Activated naive CD4-positive, alpha-beta T cell treated with anti-CD3 and anti-CD28 coated beads, Interleukin-2, amount 10 ng/mL, durations not matched to agents 7 days and 5 days (primary cell): ENCODE measurements around the gene ITLN1.

Source experiments
- CTCF ChIA-PET: fragments of 350-600 bp; sonication (Branson Sonifier 250); formaldehyde crosslinking; loops from one replicate; lab custom pipeline; 2021; ENCODE audit warnings: antibody characterized with exemption; lab: Charles Lee
- DNase-seq: peaks from one replicate; pipeline ENCODE4 v3.0.0-alpha.2; 2020
- H3K27ac Mint-ChIP-seq: one replicate; pipeline ENCODE4 v1.8.0; 2021; ENCODE audit warnings: mild to moderate bottlenecking, moderate library complexity, mixed read lengths
- H3K27me3 Mint-ChIP-seq: one replicate; pipeline ENCODE4 v1.8.0; 2021; ENCODE audit warnings: mild to moderate bottlenecking, mixed read lengths
- H3K36me3 Mint-ChIP-seq: one replicate; pipeline ENCODE4 v1.8.0; 2021; ENCODE audit warnings: mixed read lengths
- H3K4me1 Mint-ChIP-seq: one replicate; pipeline ENCODE4 v1.8.0; 2021; ENCODE audit warnings: mixed read lengths
- H3K4me3 Mint-ChIP-seq: one replicate; pipeline ENCODE4 v1.8.0; 2021; ENCODE audit warnings: mild to moderate bottlenecking, moderate library complexity, mixed read lengths
- H3K9me3 Mint-ChIP-seq: one replicate; pipeline ENCODE4 v1.8.0; 2021; ENCODE audit warnings: mixed read lengths

Gene ITLN1

DNA sequence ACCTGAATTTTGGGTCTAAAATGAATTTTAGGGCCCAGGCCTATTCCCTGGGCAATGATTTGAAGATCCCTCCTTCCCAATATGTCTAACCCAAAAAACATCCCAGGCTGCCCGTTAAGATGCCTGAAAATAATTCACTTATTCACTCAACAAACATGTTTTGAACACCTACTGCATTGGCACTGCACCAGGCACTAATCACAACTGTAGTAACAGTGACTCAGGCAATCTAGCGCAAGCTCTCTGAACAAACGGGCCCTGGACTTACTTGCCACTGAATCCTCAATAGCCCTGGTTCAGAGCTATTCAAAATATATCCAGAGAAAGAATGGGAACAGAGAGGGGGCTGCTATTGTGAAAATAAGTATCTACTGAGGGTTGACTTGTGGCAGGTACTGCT lies 26.5 kb downstream of the ITLN1 start:
- Mint-ChIP-seq H3K4me3 (no peak overlapping the region), H3K9me3 (no peaks in the 10 kb centered on the region), H3K27me3 (peaks cover 18% of the 10 kb centered on the region), H3K27ac (no peak overlapping the region), H3K4me1 (peaks cover 11% of the 10 kb centered on the region), H3K36me3 (no peaks in the 10 kb centered on the region)
- DNase-seq: no peak
- CTCF ChIA-PET: interaction anchor here (1.0 to 1.1 kb wide), 3 partner anchors 15 to 24 kb away, joined by 3 to 4 read pairs (median 4); no protein-coding TSS in a partner anchor

DNA sequence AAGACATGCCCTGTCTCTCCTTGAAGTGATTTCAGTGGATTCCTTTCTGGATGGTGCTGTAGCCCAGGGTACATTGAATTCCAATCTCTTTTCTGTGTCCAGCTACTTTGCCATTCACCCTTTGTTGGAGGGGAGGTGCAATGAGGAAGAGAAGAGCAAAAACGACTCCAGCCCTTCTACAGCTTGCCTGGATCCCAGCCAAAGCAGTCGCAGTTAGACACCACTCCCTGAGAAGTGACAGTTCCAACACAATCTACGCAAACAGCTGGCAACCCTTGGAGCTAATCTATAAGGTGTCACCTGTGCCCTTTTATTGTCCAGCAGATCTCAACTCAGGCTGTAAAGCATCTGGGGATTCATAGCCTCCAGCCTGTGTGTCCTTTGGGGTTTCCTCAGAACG lies 26.9 kb downstream of the ITLN1 start:
- DNase-seq: no peak
- H3K9me3 Mint-ChIP-seq: no peaks in the 10 kb centered on the region
- H3K36me3 Mint-ChIP-seq: no peaks in the 10 kb centered on the region
- no peak overlapping the region for H3K4me3 Mint-ChIP-seq
- peaks cover 18% of the 10 kb centered on the region for H3K27me3 Mint-ChIP-seq
- H3K27ac Mint-ChIP-seq: no peak overlapping the region
- CTCF ChIA-PET: interaction anchor here (1.1 kb wide), 2 partner anchors 16 to 19 kb away, joined by 3 to 4 read pairs; no protein-coding TSS in a partner anchor
- peaks cover 11% of the 10 kb centered on the region for H3K4me1 Mint-ChIP-seq

DNA sequence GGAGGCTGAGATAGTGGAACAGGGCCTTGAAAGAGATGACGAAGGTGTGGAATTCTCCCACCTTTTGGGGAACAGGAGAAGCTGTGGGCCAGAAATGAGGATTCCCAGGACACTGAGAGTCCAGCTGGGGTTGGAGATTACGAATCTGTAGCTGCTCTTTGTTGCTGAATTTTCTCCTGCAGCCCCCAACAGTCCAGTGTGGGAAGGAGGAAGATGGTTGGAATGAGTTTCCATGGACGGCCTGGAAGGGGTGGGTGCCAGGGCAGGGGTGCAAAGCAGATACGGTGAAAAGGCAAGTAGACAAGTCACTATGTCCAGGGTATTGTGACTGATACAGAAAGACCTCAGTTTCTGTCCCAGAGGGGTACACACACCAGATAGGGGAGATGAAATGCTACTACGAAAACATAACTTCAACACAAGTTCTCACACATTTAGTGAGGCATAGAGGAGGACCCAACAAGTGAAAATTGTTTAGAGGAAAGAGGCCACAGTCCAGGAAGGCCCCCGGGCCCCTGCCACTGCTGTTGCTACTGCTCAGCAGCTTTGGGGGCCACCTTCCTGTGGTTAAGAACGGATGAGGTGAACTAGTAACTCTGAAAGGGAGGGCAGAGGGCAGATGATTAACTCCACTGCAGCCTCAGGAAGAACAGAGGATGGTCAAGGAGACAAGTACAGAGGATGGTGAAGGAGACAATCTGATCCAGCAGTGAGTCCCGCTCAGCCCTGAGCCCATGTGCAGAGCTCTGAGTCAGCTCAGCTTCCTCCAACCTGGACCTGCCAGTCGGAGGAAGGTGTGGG lies 29.6 kb downstream of the ITLN1 start:
- no peaks in the 10 kb centered on the region for H3K9me3 Mint-ChIP-seq
- H3K4me3 Mint-ChIP-seq: no peak overlapping the region
- no peak overlapping the region for H3K27ac Mint-ChIP-seq
- H3K4me1 Mint-ChIP-seq: no peaks in the 10 kb centered on the region
- DNase-seq: no peak
- H3K27me3 Mint-ChIP-seq: peaks cover 4% of the 10 kb centered on the region
- H3K36me3 Mint-ChIP-seq: no peaks in the 10 kb centered on the region
- CTCF ChIA-PET: interaction anchor here (0.5 to 1.2 kb wide), 3 partner anchors 19 to 129 kb away, joined by 3 read pairs; no protein-coding TSS in a partner anchor

DNA sequence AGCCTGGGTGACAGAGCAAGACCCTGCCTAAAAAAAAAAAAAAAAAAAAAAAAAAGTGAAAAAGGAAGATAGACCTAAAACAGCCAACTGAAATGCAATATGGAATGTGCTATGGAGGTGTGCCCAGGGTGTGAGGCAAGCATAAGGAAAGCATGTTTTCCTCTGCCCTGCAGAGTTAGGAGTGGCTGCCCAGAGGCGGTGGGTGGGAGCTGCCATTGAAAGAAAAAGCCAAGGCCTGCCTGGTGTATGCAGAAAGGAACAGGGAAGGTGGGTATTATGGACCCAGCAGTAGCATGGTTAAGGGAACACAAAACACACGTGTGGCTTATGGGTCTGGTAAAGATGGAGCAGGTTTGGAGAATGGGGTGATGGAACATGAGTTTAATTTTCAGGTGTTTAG lies 31.2 kb downstream of the ITLN1 start:
- no peaks in the 10 kb centered on the region for H3K9me3 Mint-ChIP-seq
- no peak overlapping the region for H3K4me3 Mint-ChIP-seq
- CTCF ChIA-PET: interaction anchor here (0.7 to 1.4 kb wide), 3 partner anchors 17 to 98 kb away, joined by 3 to 6 read pairs (median 3); no protein-coding TSS in a partner anchor
- H3K4me1 Mint-ChIP-seq: no peaks in the 10 kb centered on the region
- peaks cover 12% of the 10 kb centered on the region for H3K27me3 Mint-ChIP-seq
- H3K36me3 Mint-ChIP-seq: no peaks in the 10 kb centered on the region
- H3K27ac Mint-ChIP-seq: no peak overlapping the region
- DNase-seq: no peak

DNA sequence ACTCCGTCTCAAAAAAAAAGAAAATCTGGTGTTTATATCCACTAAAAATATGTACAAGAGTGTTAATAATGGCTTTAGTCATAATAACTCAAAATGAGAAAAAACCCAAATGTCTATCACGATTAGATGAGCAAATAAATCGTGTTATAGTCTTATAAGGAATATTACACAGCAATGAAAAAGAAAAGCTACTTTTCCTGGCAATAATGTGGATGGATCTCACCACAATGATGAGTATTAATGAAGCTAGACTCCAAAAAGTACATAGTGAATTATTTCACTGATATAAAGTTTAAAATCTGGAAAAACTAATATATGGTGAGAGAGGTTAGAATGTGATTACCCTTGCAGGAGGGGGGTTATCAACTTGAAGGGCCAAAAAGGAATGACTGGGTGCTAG lies 32.0 kb downstream of the ITLN1 start:
- no peak overlapping the region for H3K4me3 Mint-ChIP-seq
- H3K36me3 Mint-ChIP-seq: no peaks in the 10 kb centered on the region
- H3K9me3 Mint-ChIP-seq: no peaks in the 10 kb centered on the region
- no peak overlapping the region for H3K27ac Mint-ChIP-seq
- CTCF ChIA-PET: interaction anchor here (0.7 to 1.4 kb wide), 3 partner anchors 16 to 99 kb away, joined by 3 to 6 read pairs (median 3); no protein-coding TSS in a partner anchor
- no peak for DNase-seq
- peaks cover 19% of the 10 kb centered on the region for H3K27me3 Mint-ChIP-seq
- no peaks in the 10 kb centered on the region for H3K4me1 Mint-ChIP-seq

DNA sequence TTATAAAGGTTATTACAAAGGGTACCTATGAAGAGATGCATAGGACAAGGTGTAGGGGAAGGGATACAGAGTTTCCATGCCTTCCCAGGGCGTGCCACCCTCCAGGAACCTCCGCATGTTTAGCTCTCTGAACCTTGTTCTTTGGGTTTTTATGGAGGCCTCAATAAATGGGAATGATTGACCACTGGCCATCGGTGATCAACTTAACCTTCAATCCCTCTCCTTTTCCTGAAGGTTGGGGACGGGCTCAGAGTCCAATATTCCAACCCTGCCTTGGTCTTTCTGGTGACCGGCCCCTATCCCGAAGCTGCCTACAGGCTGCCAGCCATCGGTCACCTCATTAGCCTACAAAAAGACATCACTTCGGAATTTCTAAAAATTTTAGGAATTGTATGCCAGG lies 34.0 kb downstream of the ITLN1 start:
- CTCF ChIA-PET: interaction anchor here (0.8 to 1.2 kb wide), 4 partner anchors 13 to 101 kb away, joined by 3 to 5 read pairs (median 4); no protein-coding TSS in a partner anchor

DNA sequence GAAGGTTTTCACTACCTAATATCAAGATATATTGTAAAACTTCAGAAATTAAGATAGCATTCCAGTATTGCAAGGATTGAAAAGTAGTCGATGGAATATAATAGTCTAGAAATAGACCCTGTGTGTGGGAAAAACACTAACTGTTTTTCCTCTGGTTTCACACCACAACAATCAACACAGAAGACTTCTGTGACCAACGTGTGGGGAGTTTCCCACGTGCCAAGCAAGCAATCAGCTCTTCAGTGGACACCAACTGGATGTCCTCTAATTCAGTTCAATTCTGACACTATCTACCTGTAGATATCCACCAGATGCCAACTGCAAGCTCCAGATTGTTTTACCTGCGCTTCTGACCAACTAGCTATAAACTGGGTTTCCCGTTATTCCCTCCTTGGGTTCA lies 34.4 kb downstream of the ITLN1 start:
- no peak overlapping the region for H3K27ac Mint-ChIP-seq
- no peaks in the 10 kb centered on the region for H3K36me3 Mint-ChIP-seq
- no peaks in the 10 kb centered on the region for H3K4me1 Mint-ChIP-seq
- H3K4me3 Mint-ChIP-seq: no peak overlapping the region
- peaks cover 29% of the 10 kb centered on the region for H3K27me3 Mint-ChIP-seq
- CTCF ChIA-PET: interaction anchor here (0.8 to 1.2 kb wide), 4 partner anchors 12 to 101 kb away, joined by 3 to 5 read pairs (median 4); no protein-coding TSS in a partner anchor
- no peaks in the 10 kb centered on the region for H3K9me3 Mint-ChIP-seq
- no peak for DNase-seq

More for the DNA sequence above, 34.0 kb downstream of the ITLN1 start:
- peaks cover 29% of the 10 kb centered on the region for H3K27me3 Mint-ChIP-seq
- H3K4me3 Mint-ChIP-seq: no peak overlapping the region
- H3K9me3 Mint-ChIP-seq: no peaks in the 10 kb centered on the region
- H3K27ac Mint-ChIP-seq: no peak overlapping the region
- no peaks in the 10 kb centered on the region for H3K36me3 Mint-ChIP-seq
- no peaks in the 10 kb centered on the region for H3K4me1 Mint-ChIP-seq
- no peak for DNase-seq

DNA sequence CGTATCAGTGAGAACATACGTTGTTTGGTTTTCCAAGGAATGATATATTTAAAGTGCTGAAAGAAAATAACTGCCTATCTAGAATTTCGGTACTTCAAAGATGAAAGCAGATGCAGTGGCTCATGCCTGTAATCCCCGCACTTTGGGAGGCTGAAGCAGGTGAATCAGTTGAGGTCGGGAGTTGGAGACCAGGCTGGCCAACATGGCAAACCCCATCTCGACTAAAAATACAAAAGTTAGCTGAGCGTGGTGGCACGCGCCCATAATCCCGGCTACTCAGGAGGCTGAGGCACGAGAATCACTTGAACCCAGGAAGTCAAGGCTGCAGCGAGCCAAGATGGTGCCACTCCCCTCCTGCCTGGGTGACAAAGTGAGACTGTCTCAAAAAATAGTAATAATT lies 38.7 kb downstream of the ITLN1 start:
- H3K9me3 Mint-ChIP-seq: no peaks in the 10 kb centered on the region
- DNase-seq: no peak
- no peak overlapping the region for H3K27ac Mint-ChIP-seq
- CTCF ChIA-PET: interaction anchor here (1.8 kb wide), 1 partner anchor 31 kb away, joined by 5 read pairs; no protein-coding TSS in a partner anchor
- H3K27me3 Mint-ChIP-seq: peaks cover 37% of the 10 kb centered on the region
- H3K36me3 Mint-ChIP-seq: no peaks in the 10 kb centered on the region
- H3K4me3 Mint-ChIP-seq: no peak overlapping the region
- peaks cover 13% of the 10 kb centered on the region for H3K4me1 Mint-ChIP-seq

DNA sequence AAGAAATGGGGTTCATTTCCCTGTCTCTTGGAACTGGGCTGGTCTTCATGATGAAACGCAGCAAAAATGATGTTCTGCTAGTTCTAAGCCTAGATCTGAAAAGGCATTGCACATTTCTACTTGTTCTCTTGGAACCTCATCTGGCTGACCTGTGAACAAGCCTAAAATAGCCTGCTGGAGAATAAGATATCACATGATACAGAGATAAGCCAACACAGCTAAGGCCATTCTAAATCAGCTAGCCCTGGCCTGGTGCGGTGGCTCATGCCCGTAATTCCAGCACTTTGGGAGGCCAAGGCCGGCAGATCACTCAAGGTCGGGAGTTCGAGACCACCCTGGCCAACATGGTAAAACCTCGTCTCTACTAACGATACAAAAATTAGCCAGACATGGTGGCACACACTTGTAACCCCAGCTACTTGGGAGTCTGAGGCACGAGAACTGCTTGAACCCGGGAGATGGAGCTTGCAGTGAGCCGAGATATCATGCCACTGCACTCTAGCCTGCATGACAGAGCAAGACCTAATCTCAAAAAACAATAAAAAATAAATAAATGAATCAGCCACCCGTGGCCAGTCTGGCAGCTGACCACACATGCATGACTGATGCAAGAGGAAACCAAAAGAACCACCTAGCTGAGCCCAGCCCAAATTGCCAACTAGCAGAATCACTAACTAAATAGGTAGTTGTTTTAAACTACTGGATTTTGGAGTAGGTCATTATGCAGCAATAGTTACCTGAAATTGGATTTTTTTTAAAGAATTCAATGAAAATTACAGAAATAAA lies 40.3 kb downstream of the ITLN1 start:
- Mint-ChIP-seq H3K4me1 (peaks cover 16% of the 10 kb centered on the region), H3K36me3 (no peaks in the 10 kb centered on the region), H3K27ac (no peak overlapping the region), H3K9me3 (no peaks in the 10 kb centered on the region), H3K27me3 (peaks cover 40% of the 10 kb centered on the region), H3K4me3 (no peak overlapping the region)
- CTCF ChIA-PET: interaction anchor here (1.0 kb wide), 1 partner anchor 107 kb away, joined by 3 read pairs; no protein-coding TSS in a partner anchor
- DNase-seq: no peak

DNA sequence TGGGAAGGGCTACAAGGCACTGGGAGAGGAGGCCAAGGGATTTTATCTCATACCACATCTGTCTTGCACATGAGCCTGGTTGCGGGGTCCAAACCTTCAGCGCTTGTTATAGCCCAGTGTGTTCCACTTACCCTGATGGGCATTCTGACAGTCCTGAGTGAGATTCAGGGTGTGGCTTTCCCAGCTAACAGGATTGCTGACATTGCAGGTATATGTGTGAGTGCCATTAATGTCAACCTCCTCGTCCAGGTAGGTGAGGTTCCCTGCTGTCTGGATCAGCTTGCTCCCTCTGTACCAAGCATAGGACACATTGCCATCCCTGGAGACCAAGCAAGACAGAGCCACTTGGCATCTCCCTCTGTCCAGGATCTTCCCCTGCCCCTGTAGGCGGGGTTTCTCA lies 43.9 kb downstream of the ITLN1 start:
- Mint-ChIP-seq H3K4me1 (peaks cover 50% of the 10 kb centered on the region), H3K9me3 (no peaks in the 10 kb centered on the region), H3K27me3 (peaks cover 16% of the 10 kb centered on the region), H3K27ac (no peak overlapping the region), H3K4me3 (no peak overlapping the region), H3K36me3 (no peaks in the 10 kb centered on the region)
- DNase-seq: no peak
- CTCF ChIA-PET: interaction anchor here (0.6 to 3.6 kb wide), 5 partner anchors 10 to 240 kb away, joined by 3 to 16 read pairs (median 3); partner anchors contain the start of gene ITLN2

DNA sequence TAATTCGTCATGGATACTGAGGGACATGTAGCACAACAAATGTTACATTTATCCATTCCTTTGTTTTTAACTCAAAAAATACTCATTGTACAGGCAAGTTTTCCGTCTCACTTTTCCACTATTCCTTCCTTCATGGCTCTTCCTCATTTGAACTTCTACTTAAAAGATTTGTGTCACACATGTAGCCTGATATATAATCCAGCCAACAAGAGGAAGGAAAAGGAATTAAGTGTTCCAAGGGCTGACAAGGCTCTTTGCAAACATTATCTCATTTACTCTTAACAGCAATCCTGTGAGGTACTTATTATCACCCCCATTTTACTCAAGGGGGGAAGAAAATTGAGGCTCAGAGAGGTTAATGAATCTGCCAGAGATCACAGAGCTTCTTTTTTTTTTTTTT lies 45.2 kb downstream of the ITLN1 start:
- no peaks in the 10 kb centered on the region for H3K9me3 Mint-ChIP-seq
- no peak overlapping the region for H3K27ac Mint-ChIP-seq
- H3K36me3 Mint-ChIP-seq: no peaks in the 10 kb centered on the region
- peaks cover 16% of the 10 kb centered on the region for H3K27me3 Mint-ChIP-seq
- DNase-seq: no peak
- H3K4me1 Mint-ChIP-seq: peaks cover 59% of the 10 kb centered on the region
- no peak overlapping the region for H3K4me3 Mint-ChIP-seq
- CTCF ChIA-PET: interaction anchor here (1.1 to 3.6 kb wide), 3 partner anchors 8 to 114 kb away, joined by 3 to 16 read pairs (median 3); partner anchors contain the start of gene ITLN2

DNA sequence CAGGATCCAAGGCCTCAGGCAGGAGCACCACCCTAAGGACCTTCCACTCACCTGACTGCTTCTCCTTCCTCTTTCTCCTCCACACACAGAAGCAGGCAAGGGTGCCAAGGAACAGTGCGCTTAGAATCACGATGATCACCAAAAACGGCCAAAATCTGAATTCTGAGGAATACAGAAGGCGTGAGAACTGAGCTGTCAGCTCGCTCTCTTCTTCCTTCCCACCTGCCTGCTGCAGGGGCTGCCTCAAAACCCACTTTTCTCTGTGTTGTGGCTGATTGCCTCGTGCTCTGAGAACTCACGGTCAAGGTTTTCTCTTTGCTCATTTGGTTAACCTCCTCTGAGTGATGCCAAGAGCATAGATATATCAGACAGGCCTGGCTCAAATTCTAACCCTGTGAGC lies 46.1 kb downstream of the ITLN1 start:
- DNase-seq: no peak
- no peaks in the 10 kb centered on the region for H3K9me3 Mint-ChIP-seq
- peaks cover 61% of the 10 kb centered on the region for H3K4me1 Mint-ChIP-seq
- peak overlapping the region; percentile 96 for H3K27ac Mint-ChIP-seq
- no peak overlapping the region for H3K4me3 Mint-ChIP-seq
- peaks cover 13% of the 10 kb centered on the region for H3K27me3 Mint-ChIP-seq
- CTCF ChIA-PET: interaction anchor here (1.0 to 6.6 kb wide), 7 partner anchors 9 to 160 kb away, joined by 3 to 288 read pairs (median 18); partner anchors contain the start of gene ITLN2
- H3K36me3 Mint-ChIP-seq: no peaks in the 10 kb centered on the region

DNA sequence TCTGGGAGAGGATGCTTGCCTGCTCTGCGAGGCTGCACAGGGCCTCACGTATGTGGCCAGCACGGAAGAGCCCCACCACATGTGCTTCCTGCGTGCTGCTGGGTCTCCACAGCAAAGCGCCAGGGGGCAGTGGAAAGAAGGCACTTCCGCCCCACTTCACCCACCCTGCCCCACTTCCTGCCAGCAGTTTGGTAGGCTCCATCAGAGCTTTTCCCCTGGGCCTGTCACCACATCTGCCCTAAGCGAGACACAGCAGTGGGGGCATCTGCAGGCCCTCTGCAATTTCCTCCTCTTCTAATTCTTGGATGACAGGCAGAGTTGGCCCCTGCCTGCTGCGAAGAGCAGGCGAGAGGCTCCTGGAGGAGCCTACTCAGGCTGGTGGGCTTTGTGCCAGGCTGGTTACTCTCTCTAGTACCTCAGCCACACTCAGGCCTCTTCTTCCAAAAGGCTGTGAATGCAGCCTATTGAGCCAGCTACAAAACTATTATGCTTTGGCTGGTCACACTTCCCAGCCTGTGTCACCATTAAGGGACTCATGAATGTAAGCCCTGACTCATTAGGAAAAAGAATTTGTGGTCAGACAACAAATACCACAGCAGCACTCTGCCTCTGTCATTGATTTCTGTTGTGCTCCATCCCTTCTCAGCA lies 47.3 kb downstream of the ITLN1 start:
- Mint-ChIP-seq H3K27ac (peak overlapping the region; percentile 96), H3K27me3 (peaks cover 12% of the 10 kb centered on the region), H3K36me3 (no peaks in the 10 kb centered on the region), H3K4me3 (peak overlapping the region; percentile 13), H3K4me1 (peaks cover 65% of the 10 kb centered on the region), H3K9me3 (no peaks in the 10 kb centered on the region)
- DNase-seq: peak; percentile 93
- CTCF ChIA-PET: interaction anchor here (0.6 to 6.6 kb wide), 21 partner anchors 10 to 162 kb away, joined by 3 to 288 read pairs (median 6); partner anchors contain the start of genes CD244, ITLN1 and ITLN2
